HG02678 (cell line): ENCODE results near the gene STX5.
"Not testable (repeated sequence)": the region's sequence is repeated elsewhere in the genome, so short reads cannot be mapped to it uniquely, and the experiment has no call there.

Experiments
- ATAC-seq: cut with Tn5 transposase; IDR thresholded peaks from one replicate; pipeline ENCODE4 v1.9.1; 2021; ENCODE audit warnings: mild to moderate bottlenecking, moderate library complexity; ENCODE audit not compliant: unreplicated experiment

The STX5 gene

DNA sequence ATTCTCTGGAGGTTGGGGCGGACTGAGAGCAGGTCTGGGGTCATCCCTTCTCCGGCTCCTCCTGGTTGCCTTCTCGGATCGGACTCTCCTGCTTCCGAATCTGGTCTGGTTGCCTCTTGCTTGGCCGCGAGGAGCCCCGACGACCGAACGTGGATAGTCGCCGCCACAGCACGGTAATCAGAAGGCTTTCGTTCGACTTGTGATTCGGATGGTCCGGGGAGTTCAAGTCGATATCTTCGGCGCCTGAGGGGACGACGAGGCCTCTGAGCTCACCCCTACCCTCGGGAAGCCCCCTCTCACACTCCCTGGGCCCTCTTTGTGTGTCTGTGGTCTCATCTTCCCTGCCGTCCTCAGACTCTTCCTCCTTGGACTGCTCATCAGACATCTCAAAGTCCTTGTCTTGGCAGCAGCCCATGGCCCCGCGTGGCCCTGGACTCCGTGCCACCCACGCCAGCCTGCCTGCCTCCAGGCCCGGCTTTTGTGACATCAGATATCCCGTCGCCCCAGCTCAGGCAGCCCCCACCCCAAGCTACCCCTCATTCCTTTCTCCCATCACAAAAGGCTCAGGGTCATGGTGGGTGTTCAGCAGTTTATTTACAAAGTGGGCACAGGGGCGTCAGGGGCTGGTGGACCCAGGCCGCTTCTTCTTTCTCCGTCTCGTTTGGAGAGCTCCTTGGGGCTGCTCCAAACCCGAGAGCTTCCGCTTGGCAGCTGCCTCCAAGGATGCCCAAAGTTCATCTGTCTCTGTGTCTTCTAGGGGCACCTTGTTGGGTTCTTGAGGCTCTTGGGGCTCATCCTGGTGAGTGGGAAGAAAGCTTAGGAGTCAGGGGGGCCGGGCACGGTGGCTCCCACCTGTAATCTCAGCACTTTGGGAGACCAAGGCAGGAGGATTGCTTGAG lies 734 bp upstream of the STX5 start, which contains the start of gene TEX54:
Gene TEX54, minus strand, starts transcription at position 506 of the 899 bp plus-strand sequence.
- peak; percentile 15 for ATAC-seq

DNA sequence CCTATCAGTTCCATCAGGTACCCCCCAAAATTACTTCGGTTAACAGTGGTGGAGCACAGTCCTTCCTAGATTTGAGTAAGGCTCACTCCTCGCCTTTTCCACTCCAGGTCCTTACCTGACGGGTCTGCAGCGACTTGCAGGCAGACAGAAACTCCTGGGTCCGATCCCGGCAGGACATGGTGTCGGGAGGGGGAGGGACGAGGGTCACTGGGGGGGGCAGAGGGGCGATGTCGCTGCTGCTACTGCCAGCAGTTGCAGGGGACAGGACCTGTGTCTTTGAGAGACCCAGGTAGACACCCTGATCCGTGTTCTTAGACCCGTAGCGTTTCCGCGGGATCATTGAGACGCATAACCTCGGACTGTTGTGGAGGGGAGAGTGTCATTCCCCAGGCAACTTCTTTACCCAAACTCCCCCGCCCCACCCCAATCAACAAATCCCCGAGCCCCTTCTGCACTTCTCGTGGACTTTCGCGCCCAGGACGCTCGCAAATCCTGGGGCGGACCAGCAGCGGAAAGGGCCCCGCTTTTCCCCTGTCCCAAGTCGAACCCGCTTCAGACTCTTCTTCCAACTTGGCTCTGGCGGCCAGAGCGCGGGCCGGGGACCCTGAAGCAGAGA lies 839 bp downstream of the STX5 start:
- no peak for ATAC-seq

DNA sequence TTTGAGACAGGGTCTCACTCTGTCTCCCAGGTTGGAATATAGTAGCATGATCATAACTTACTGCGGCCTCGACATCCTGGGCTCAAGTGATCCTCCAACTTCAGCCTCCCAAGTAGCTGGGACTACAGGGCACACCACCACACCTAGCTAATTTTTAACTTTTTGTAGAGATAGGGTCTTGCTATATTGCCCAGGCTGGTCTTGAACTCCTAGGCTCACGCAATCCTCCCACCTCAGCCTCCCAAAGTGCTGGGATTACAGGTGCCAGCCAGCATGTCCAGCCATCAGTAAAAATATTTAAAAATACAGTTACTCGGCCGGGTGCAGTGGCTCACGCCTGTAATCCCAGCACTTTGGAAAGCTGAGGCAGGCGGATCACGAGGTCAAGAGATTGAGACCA lies 3.7 kb downstream of the STX5 start:
- ATAC-seq: not testable (repeated sequence)

DNA sequence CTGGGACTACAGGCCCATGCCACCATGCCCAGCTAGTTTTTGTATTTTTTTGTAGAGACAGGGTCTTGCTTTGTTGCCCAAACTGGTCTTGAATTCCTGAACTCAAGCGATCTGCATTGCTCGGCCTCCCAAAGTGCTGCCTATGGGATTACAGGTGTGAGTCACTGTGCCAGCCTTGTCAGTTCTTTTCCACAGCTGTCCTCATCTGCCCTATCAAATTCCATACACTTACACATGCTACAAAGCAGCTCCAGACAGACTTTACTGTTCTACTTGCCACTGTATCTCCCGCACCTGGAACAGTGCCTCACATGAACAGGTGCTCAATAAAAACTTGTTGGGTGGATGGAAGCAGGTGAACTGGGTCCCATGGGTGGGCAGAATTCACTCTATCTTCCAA lies 8.2 kb downstream of the STX5 start:
- no peak for ATAC-seq

DNA sequence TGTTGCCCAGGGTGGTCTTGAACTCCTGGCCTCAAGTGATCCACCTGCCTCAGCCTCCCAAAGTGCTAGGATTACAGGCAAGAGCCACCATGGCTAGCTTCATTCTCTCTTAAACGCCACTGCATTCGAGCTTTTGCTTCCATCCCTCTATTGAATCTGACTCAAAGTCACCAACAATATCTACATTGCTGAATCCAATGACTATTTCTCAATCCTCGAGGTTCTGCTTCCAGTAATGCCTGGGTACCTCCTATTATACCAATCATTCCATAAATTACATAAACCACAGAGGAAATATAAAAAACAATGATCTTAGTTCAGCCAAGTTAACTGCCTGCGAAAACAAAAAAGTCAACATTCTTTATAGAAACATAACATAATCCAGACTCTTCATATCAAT lies 14.7 kb downstream of the STX5 start:
- ATAC-seq: no peak

DNA sequence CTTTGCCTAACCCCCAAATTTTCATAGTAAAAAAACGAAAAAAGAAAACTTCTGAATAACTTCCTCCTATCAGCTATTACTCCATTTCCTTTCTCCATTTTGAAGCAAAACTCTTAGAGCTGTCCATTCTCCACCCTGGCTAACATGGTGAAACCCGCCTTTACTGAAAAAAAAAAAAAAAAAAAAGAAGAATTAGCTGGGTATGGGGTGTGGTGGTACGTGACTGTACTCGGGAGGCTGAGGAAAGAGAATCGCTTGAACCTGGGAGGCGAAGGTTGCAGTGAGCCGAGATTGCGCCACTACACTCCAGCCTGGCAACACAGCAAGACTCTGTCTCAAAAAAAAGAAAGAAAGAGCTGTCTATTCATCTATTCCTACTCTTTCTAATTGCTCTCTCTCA lies 15.3 kb downstream of the STX5 start:
- ATAC-seq: no peak

DNA sequence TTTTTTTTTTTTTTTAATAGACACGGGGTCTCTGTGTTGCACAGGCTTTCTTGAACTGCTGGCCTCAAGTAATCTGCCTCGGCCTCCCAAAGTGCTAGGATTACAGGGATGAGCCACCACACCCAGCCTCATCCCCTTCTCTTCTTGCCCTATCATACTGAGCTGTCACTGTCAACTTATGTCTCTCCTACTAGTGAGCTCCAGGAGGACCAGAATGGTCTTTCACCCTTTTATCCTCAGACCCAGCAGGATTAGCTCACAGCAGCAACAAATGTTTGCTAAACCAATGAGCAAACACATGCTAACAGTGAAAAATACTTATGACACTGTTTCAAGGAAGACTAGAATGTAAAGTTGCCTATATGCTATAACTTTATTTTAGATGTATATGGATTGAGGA lies 20.2 kb downstream of the STX5 start:
- no peak for ATAC-seq

DNA sequence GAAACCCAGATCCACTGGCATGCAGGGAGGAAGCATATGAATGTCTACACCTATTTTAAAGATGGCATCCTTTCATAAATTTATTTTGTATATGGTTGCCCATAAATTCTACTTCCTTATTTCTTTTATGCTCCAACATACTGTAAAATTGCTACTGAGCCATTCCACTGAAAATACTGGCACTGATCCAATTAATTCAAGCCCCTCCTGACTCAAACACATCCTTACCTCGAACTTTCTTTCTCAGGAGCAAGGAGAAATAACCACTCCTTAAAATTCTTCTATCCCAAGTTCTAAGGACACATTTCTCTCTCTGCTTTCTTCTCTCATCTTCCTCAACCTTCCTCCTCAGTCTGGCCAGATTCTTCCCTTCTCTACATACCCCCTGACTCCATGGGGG lies 21.1 kb downstream of the STX5 start:
- ATAC-seq: no peak

DNA sequence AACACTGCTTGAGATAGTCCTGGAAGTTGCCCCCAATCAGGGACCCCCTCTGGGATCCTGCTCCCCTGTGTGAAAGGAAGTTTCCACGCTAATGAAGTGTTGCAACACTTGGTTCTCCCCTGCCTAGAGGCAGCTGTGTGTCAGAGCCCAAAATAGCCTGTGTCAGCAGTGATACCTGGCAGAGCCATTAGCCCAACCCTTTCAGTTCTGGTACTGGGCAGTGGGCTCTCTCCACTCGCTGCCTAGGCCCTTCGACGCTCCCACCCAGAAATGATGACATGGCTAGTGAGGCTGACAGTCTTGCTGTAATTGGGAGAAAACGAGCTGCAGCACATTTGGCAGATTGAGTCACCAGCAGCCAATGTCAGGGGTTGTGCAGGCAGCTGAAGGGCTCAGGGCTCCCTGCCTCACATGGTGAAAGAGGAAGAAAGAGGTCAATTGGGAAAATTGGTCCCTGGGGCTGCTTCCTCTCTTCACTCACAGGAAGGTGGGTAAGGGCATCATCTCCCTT lies 25.2 kb downstream of the STX5 start:
- no peak for ATAC-seq

DNA sequence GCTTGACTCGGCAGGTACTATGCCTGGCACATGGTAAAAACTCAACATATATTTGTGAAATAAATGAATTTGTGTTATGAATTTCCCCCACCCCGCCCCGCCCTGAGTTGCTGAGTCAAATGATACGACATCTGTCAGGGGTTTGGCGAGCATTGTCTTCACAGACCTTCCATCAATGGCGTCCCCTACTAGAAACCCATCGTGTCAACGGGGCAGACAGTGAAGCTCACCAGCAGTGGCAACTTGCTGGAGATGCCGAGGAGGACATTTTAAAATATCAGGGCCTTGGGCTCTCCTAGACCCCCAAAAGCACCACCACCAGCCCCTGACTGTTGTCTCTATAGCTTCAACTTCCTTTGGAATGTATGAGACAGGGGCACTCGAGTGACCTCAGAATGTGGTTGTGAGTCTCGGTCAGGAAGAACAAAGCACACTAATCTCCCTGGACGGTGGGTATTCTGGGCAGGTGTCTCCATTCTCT lies 25.9 kb downstream of the STX5 start:
- no peak for ATAC-seq

DNA sequence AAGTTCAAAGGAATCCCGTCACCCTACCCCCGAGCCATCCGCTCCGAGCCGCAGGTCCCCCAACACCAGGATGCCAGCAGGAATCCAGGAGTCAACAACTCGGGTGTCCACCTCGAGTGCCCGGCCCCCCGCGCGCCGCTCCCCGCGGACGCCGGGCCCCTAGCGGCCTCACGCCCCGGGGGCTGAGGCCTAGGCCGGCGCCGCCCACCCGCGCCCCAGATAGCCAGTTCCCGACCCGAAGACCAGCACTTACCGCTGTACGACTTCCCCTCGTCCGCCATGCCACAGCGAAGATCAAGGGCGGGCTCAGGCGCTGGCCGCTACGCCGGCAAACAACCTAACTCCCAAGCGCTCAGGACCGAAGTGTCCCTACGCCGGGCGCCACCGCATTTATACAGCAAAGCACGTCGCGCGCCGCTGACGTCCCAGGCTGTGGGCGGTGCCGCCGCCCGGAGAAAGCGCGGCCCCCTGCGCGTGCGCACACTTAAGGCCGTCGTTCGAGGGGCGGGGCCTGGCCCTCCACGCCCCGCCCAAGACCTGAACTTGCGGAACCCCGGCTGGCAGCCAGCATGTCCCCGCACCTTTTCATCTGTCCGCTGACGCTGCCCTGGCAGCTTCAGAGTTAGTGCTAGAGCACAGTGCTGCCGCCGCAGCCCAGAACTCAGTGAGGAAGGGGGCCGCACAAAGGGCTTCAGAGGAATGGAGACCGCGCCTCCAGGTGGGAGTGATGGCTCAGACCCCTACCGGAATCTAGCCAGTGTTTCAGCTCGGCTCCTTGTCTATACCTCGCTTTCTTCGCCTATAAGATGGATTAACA lies 26.6 kb downstream of the STX5 start, which contains the start of gene NXF1:
Gene NXF1, minus strand, starts transcription at position 365 of the 817 bp plus-strand sequence. Its CDS starts 84 bp downstream, at position 281.
- peak; percentile 87 for ATAC-seq

DNA sequence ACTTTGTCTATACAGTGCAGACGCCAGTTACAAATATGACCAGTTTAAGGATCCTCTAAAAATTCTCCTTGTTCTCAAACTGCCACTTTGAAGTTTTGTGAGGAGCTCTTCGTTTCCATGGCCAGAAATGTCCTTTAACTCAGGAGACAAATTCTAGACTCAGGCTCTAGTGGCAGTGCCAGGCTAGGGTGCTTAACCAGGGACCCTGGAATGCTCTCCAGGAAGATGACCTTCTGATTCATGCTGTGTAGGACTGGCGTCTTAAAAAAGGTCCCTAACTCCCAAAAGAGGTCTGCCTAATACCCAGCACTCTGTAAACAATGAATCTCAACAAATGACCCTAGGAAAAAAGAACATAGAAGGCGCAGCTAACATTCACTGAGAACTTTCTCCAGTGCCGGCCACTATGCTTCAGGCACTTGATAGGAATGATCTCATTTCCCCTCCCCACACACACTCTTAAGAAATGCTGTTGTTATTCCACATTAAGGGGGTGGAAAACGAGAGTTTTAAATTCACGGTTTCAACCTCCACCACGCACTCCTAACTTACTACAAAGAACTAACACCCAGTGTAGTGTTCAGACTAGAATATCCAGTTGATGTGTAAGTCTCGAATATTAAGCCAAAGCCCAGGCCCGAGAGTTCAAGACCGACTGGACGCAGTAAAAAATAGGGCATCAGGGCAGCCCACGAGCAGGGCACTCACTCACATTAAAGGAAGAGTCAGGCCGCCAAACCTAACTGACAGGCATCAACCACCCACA lies 27.4 kb downstream of the STX5 start:
- ATAC-seq: peak; percentile 3

DNA sequence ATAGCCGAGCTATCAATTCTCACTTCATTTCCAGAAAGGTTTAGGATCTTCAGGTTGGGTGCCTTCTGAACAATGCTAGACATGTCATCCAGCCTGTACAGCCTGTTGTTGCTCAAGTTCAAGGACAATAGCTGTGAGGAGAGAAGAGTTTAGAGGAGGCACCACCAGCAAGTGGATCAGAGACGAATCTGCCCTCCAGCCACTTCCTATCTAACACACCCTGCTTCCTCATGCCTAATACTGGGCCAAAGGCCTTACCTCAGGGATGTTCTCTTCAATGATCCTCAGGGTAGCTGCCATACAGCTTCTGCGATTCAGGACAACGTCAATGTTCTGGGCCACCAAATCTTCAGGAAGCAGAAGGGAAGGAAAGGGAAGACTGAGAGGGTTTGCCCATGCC lies 30.8 kb downstream of the STX5 start:
- no peak for ATAC-seq

DNA sequence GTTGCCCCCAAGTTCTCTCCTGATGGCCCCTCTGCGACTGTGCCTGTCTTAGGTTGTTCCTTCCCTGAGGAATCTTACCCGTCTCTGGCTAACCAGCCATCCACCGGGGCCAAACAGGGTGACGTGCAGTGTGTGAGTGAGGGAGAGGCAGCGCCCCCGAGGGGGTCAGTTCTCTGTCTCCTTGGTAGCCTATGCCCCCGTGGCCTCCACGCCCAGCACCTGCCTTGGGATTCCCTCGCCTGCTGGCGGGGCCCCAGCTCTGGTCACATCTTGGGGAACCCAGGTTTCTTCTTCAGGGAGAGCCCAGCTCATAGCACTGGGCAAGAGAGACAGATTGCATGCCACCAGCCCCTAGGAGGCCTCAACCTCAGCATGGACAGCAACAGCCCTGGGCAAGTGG lies 32.4 kb downstream of the STX5 start:
- no peak for ATAC-seq

DNA sequence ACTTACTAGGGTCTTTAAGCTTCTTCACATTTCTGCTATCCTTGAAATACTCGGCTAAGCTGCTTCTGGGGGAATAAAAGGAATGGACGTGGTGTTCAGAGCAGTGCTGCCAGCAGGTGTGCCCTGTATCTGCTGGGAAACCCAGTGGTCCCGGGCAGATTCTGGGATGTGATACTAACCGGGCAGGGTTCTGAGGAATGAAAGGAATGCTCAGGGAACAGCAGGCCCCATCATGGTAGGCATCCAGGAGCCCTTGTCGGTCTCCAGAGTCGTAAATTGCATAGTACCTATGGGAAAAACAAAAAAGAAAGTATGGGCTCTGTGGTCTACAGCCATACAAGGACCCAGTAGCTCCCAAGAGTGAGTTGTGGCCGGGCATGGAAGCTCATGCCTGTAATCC lies 35.6 kb downstream of the STX5 start:
- no peak for ATAC-seq

DNA sequence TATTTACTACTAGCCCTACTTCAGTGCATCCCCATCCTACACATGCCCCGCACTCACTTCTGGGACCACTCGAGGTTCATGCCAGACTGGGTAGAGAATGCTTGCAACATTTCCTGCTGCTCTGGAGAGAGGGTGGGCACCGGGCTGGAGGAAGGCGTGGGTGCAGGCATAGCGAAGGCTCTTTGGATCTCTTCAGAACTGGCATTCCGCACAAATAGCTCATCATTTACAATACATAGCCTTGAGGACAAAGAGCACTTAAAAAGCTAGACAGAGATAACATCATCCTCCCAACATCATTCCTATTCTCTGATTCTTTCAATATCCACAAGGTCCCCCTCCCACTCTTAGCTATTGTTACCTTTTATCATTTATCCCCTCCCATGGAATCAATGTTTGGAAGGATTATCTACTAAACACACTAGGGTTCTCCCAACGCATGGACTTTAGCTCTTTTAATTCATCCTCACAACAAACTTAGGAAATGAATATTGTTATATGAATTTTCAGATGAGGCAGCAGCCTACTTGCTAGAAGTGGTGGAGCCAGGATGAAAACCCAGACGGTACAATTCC lies 37.6 kb downstream of the STX5 start:
- ATAC-seq: no peak

DNA sequence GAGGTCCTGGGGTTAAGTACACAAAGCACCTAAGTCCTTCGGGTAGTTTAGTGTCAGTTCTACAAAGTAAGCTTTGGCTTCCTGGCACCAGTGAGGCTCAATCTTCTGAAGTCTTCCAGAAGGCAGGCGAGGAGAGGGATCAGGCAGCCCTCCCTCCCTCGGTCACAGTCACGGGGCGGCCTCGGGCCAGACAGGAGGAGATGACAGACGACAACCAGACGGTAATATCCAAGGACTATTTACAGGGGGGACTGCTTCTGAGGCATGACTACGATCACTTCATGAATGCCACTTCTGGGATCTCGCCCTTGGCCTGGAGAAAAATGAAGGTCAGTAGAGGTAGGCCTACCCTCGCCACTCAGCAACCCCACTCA lies 39.7 kb downstream of the STX5 start:
- ATAC-seq: peak; percentile 2

DNA sequence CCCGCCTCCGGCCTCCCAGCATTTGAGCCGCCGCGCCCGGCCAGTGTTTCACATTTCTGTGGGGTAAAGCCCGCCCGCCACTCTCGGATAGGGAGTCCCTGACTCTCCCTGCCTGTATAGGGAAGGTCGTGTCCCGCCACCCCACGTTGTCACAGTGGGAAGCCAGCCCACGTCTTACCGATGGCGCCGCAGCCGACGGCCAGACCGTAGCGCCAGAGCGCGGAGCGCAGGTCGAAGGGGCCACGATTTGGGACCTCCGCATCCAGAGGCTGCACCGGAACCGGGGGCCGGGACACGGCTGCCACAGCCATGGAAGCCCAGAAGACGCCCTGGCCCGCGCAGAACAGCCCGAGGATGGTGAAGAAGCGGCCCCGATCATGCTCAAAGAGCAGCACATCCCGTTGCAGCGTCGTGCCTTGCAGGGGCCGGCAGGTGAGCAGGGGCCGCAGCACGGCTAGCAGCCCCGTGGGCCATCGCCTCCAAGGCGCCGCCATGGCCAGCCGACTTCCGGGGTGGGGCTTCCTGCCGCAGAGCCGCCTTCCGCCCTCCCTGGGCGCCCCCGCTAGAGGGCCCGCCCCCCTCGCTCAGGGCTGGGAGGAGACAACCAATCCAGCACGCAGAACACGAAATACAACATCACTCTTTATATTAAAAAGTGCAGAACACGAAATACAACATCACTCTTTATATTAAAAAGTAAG lies 40.2 kb downstream of the STX5 start, which contains the start of gene TMEM223:
Gene TMEM223, minus strand, starts transcription at position 506 of the 701 bp plus-strand sequence. Its CDS starts 12 bp downstream, at position 494.
- peak; percentile 71 for ATAC-seq

DNA sequence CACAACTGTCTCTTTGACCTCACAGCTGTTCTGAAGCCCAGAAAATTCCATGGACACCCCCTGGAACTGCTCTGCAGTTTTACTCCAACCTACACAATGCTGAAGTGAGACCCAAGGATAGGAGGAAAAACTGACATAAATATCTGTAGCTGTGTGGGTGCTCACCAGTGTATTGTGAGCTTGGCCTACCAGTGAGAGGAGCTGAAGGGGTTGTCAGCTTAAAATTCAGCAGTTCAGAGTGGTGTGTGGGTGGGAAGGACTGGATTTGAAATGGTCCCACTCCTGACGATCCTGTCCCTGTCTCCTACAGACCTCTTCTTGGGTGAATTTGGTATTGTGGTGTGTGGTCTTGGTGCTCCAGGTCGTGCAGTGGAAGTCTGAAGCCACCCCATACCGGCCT lies 42.3 kb downstream of the STX5 start:
- no peak for ATAC-seq
